Peyer's patch (tissue), 4 donors: Measurements from ENCODE around the gene PIP5K1C. TPM values are rescaled to one million over a fixed set of nuclear protein-coding genes. Genes with fewer than 3 reads are reported as not detected.
"Not testable (repeated sequence)": the region's sequence is repeated elsewhere in the genome, so short reads cannot be mapped to it uniquely, and the experiment has no call there.

Experiments used
- DNase-seq, 3 donors: peaks; one replicate each; pipeline ENCODE4 v3.0.0-alpha.2; 2017 to 2019
- H3K27ac ChIP-seq, 4 donors: fragments of 200-600 bp; sonication (generic); one replicate each; pipeline ENCODE4 v1.5.1; 2016 to 2019
- H3K27me3 ChIP-seq, 2 donors: fragments of 200-600 bp; sonication (generic); one replicate each; pipeline ENCODE4 v1.5.1; 2019
- H3K36me3 ChIP-seq, 3 donors: fragments of 200-600 bp; sonication (generic); one replicate each; pipeline ENCODE4 v1.5.1; 2016 to 2019
- H3K4me1 ChIP-seq, 4 donors: fragments of 200-600 bp; sonication (generic); one replicate each; pipeline ENCODE4 v1.5.1; 2016 to 2019
- H3K4me3 ChIP-seq, 4 donors: fragments of 200-600 bp; sonication (generic); 1 replicate in 3 of 4; 2 replicates in 1 of 4; pipeline ENCODE4 v1.5.1; 2016 to 2019; ENCODE audit warnings: mild to moderate bottlenecking in 1 of 4
- H3K9me3 ChIP-seq, 4 donors: fragments of 200-600 bp; sonication (generic); one replicate each; pipeline ENCODE4 v1.5.1; 2016 to 2019; ENCODE audit warnings: mild to moderate bottlenecking in 1 of 4
- CTCF ChIP-seq, 6 experiments: fragments of 450-650 bp in 4 of 6; fragments of 200-600 bp in 2 of 6; sonication (generic) in 1 of 6; IDR thresholded peaks; one replicate each; pipeline ENCODE4 v1.5.1; 2017 to 2019; ENCODE audit warnings: antibody characterized with exemption in 6 of 6, mild to moderate bottlenecking in 3 of 6, moderate library complexity in 1 of 6
- POLR2A ChIP-seq, 2 donors: fragments of 450-650 bp; IDR thresholded peaks; one replicate each; pipeline ENCODE4 v1.5.1; 2017; ENCODE audit warnings: antibody characterized with exemption in 2 of 2, mild to moderate bottlenecking in 2 of 2, moderate library complexity in 2 of 2
- total RNA-seq, 4 donors: library from RNA; depleted of rRNA; stranded (reverse); fragments of >200 nt; gene quantifications; one replicate each; pipeline ENCODE4 v1.1.0, GENCODE V29; 2016

The PIP5K1C gene
- total RNA-seq, 4 donors from 2014 or later = 22.6 to 27.2 (median 26.1) TPM

- no peak for DNase-seq
- H3K4me3 ChIP-seq = no peak overlapping the region
- TF ChIP-seq POLR2A (IDR thresholded peaks at IDR 0.05) (no peak), CTCF (IDR thresholded peaks at IDR 0.05) (no peak)
- peaks cover 0 to 12% (median 0%) of the 10 kb centered on the region in 4 donors for H3K4me1 ChIP-seq
- no peaks in the 10 kb centered on the region for H3K27me3 ChIP-seq
- H3K36me3 ChIP-seq = no peaks in the 10 kb centered on the region
- H3K27ac ChIP-seq = no peak overlapping the region
- no peaks in the 10 kb centered on the region for H3K9me3 ChIP-seq
Observed at GRCh38 chr19:3586707-3587346, 113.4 kb downstream of the PIP5K1C start.

- TF ChIP-seq POLR2A (IDR thresholded peaks at IDR 0.05) (no peak), CTCF (IDR thresholded peaks at IDR 0.05) (peak; percentile 34 to 50 (median 38))
- peak overlapping the region in 3 of 4 donors; percentile 19 to 50 (median 27) for H3K27ac ChIP-seq
Observed at GRCh38 chr19:3586127-3586626, 114.1 kb downstream of the PIP5K1C start.

GRCh38 chr19:3585301-3586126, 114.8 kb downstream of the PIP5K1C start, which contains the start of gene GIPC3:
Gene GIPC3, plus strand, starts transcription at chr19:3585478. Its CDS starts 120 bp downstream, at chr19:3585598.
- no peak for DNase-seq
- Histone ChIP-seq H3K4me3 (peak within 1 kb of the TSS; percentile 12 to 55 (median 46)), H3K27me3 (no peaks in the 10 kb centered on the region)

More at GRCh38 chr19:3586127-3586626, 114.1 kb downstream of the PIP5K1C start:
- H3K4me3 ChIP-seq = peak overlapping the region; percentile 12 to 55 (median 46)
- H3K27me3 ChIP-seq = no peaks in the 10 kb centered on the region
- H3K36me3 ChIP-seq = no peaks in the 10 kb centered on the region
- peaks cover 0 to 12% (median 0%) of the 10 kb centered on the region in 4 donors for H3K4me1 ChIP-seq
- peak in 1 of 3 donors; percentile 49 for DNase-seq
- H3K9me3 ChIP-seq = no peaks in the 10 kb centered on the region

GRCh38 chr19:3584036-3584802, 116.0 kb downstream of the PIP5K1C start:
- DNase-seq, H3K4me3 ChIP-seq, H3K36me3 ChIP-seq, H3K9me3 ChIP-seq, H3K27me3 ChIP-seq, H3K27ac ChIP-seq: not testable (repeated sequence)
- peaks cover 0 to 12% (median 0%) of the 10 kb centered on the region in 4 donors for H3K4me1 ChIP-seq

More at GRCh38 chr19:3585301-3586126, 114.8 kb downstream of the PIP5K1C start, which contains the start of gene GIPC3:
- no peaks in the 10 kb centered on the region for H3K9me3 ChIP-seq
- peak within 1 kb of the TSS in 3 of 4 donors; percentile 19 to 50 (median 27) for H3K27ac ChIP-seq
- H3K36me3 ChIP-seq = no peaks in the 10 kb centered on the region
- no peak for TF ChIP-seq POLR2A (IDR thresholded peaks at IDR 0.05)
- no peak for TF ChIP-seq CTCF (IDR thresholded peaks at IDR 0.05)
- H3K4me1 ChIP-seq = peaks cover 0 to 12% (median 0%) of the 10 kb centered on the region in 4 donors

- not testable (repeated sequence) for H3K9me3 ChIP-seq
Observed at GRCh38 chr19:3581792-3582191, 118.5 kb downstream of the PIP5K1C start.

More at GRCh38 chr19:3581792-3582191, 118.5 kb downstream of the PIP5K1C start:
- H3K4me1 ChIP-seq = peaks cover 0 to 13% (median 6%) of the 10 kb centered on the region in 4 donors
- not testable (repeated sequence) for H3K4me3 ChIP-seq, H3K27me3 ChIP-seq, H3K36me3 ChIP-seq, DNase-seq
- peak overlapping the region in 1 of 4 donors; percentile 73 for H3K27ac ChIP-seq

Other genes with a start within 250 kb of the PIP5K1C start
- 1,000 to 10,000 TPM in 1 of 4 donors, 100 to 1,000 TPM in 2, 10 to 100 TPM in 1; 75.9 to 1,153 (median 771) TPM for gene SMIM24, start 219.9 kb downstream of the PIP5K1C start, total RNA-seq
- gene SMIM44, start 217.0 kb downstream of the PIP5K1C start, total RNA-seq = 10 to 100 TPM in 1 of 4 donors, 1 to 10 TPM in 1, not detected in 2; 5.4 to 11.0 TPM
- 10 to 100 TPM in 1 of 4 donors, 1 to 10 TPM in 3; 5.6 to 10.2 (median 9.5) TPM for gene DOHH, start 199.8 kb downstream of the PIP5K1C start, total RNA-seq
- 10 to 100 TPM; 24.8 to 75.1 (median 38.7) TPM for gene FZR1, start 194.2 kb downstream of the PIP5K1C start, total RNA-seq
- gene TEKTIP1, start 161.3 kb downstream of the PIP5K1C start, total RNA-seq = 10 to 100 TPM in 1 of 4 donors, 1 to 10 TPM in 2, not detected in 1; 1.8 to 11.1 (median 2.4) TPM
- 100 to 1,000 TPM in 2 of 4 donors, 10 to 100 TPM in 2; 76.5 to 146 (median 104) TPM for gene MFSD12, start 142.9 kb downstream of the PIP5K1C start, total RNA-seq
- gene HMG20B, start 127.5 kb downstream of the PIP5K1C start, total RNA-seq = 100 to 1,000 TPM in 2 of 4 donors, 10 to 100 TPM in 2; 70.4 to 236 (median 117) TPM
- gene GIPC3, start 115.0 kb downstream of the PIP5K1C start, total RNA-seq = 1 to 10 TPM in 2 of 4 donors, under 1 TPM in 2; 0.13 to 5.8 (median 0.70) TPM
- gene TBXA2R, start 93.6 kb downstream of the PIP5K1C start, total RNA-seq = 1 to 10 TPM in 2 of 4 donors, under 1 TPM in 1, not detected in 1; 0.80 to 5.0 (median 1.6) TPM
- 10 to 100 TPM; 21.2 to 60.2 (median 33.3) TPM for gene CACTIN, start 73.7 kb downstream of the PIP5K1C start, total RNA-seq
- 100 to 1,000 TPM in 3 of 4 donors, 10 to 100 TPM in 1; 93.3 to 364 (median 286) TPM for gene TJP3, start 7.9 kb upstream of the PIP5K1C start, total RNA-seq
- gene APBA3, start 61.2 kb upstream of the PIP5K1C start, total RNA-seq = 10 to 100 TPM; 28.5 to 48.1 (median 41.8) TPM
- 10 to 100 TPM; 21.4 to 58.5 (median 47.2) TPM for gene MRPL54, start 62.2 kb upstream of the PIP5K1C start, total RNA-seq
- not detected for gene RAX2, start 71.8 kb upstream of the PIP5K1C start, total RNA-seq
- 10 to 100 TPM in 1 of 4 donors, 1 to 10 TPM in 3; 2.5 to 13.1 (median 5.6) TPM for gene MATK, start 85.9 kb upstream of the PIP5K1C start, total RNA-seq
- not detected for gene ZFR2, start 168.6 kb upstream of the PIP5K1C start, total RNA-seq
- gene ATCAY, start 180.2 kb upstream of the PIP5K1C start, total RNA-seq = under 1 TPM in 2 of 4 donors, not detected in 2; 0.13 to 0.47 TPM
- not detected for gene NMRK2, start 232.6 kb upstream of the PIP5K1C start, total RNA-seq